Vagina (tissue), 2 donors: ENCODE measurements around the gene SUMO2. TPM values are rescaled to one million over a fixed set of nuclear protein-coding genes. Genes with fewer than 3 reads are reported as not detected.

Experiments
- DNase-seq, 2 donors: peaks; one replicate each; pipeline ENCODE4 v3.0.0-alpha.2; 2017; ENCODE audit errors: extremely low spot score in 2 of 2
- H3K27ac ChIP-seq: fragments of 200-600 bp; sonication (generic); one replicate; pipeline ENCODE4 v1.5.1; 2019
- H3K27me3 ChIP-seq: fragments of 200-600 bp; sonication (generic); one replicate; pipeline ENCODE4 v1.5.1; 2019
- H3K36me3 ChIP-seq, 2 donors: fragments of 200-600 bp; sonication (generic); one replicate each; pipeline ENCODE4 v1.5.1; 2017 to 2019
- H3K4me1 ChIP-seq: fragments of 200-600 bp; sonication (generic); one replicate; pipeline ENCODE4 v1.5.1; 2019
- H3K4me3 ChIP-seq, 2 donors: fragments of 200-600 bp; sonication (generic); 1 replicate in 1 of 2; 2 replicates in 1 of 2; pipeline ENCODE4 v1.5.1; 2016 to 2019
- H3K9me3 ChIP-seq: fragments of 200-600 bp; sonication (generic); one replicate; pipeline ENCODE4 v1.5.1; 2019
- CTCF ChIP-seq, 3 experiments: fragments of 450-650 bp in 2 of 3; fragments of 200-600 bp in 1 of 3; sonication (generic) in 1 of 3; IDR thresholded peaks; one replicate each; pipeline ENCODE4 v1.5.1; 2017 to 2019; ENCODE audit warnings: antibody characterized with exemption in 3 of 3, mild to moderate bottlenecking in 2 of 3, moderate library complexity in 2 of 3
- POLR2A ChIP-seq, 2 donors: fragments of 450-650 bp; IDR thresholded peaks; one replicate each; pipeline ENCODE4 v1.6.1; 2017; ENCODE audit warnings: antibody characterized with exemption in 2 of 2, mild to moderate bottlenecking in 2 of 2, moderate library complexity in 2 of 2
- POLR2AphosphoS5 ChIP-seq, 2 donors: sonication (generic); formaldehyde crosslinking; IDR thresholded peaks; one replicate each; pipeline ENCODE4 v1.9.0; 2017; ENCODE audit warnings: antibody characterized with exemption in 2 of 2, mild to moderate bottlenecking in 2 of 2, low read depth in 1 of 2; ENCODE audit not compliant: insufficient read depth in 1 of 2
- intact Hi-C: fragments of 100-400 bp; cut with DNase I; formaldehyde crosslinking; loops from one replicate; pipeline ENCODE4 v1.15.1; 2023
- total RNA-seq: library from RNA; depleted of rRNA; stranded (reverse); fragments of >200 nt; gene quantifications from one replicate; pipeline ENCODE4 v1.2.3, GENCODE V29; 2016

Gene SUMO2
- total RNA-seq, 1 donor from 2014 or later: 63.6 TPM

- Histone ChIP-seq H3K4me1 (peaks cover 6% of the 10 kb centered on the region), H3K4me3 (no peak overlapping the region), H3K27me3 (no peaks in the 10 kb centered on the region), H3K9me3 (no peaks in the 10 kb centered on the region), H3K36me3 (no peaks in the 10 kb centered on the region), H3K27ac (no peak overlapping the region)
- DNase-seq: no peak
- intact Hi-C loops: loop anchor here (5.0 kb wide), 1 partner anchor 88 kb away; no protein-coding TSS in a partner anchor
- TF ChIP-seq CTCF (IDR thresholded peaks at IDR 0.05) (no peak), POLR2AphosphoS5 (IDR thresholded peaks at IDR 0.05; ENCODE audit: insufficient read depth in 1 of 2, low read depth in 1 of 2) (no peak), POLR2A (IDR thresholded peaks at IDR 0.05) (no peak)
Measured at GRCh38 chr17:75199886-75200618, 17.3 kb upstream of the SUMO2 start.

GRCh38 chr17:75194879-75195278 lies 12.1 kb upstream of the SUMO2 start:
- TF ChIP-seq POLR2A (IDR thresholded peaks at IDR 0.05) (no peak), CTCF (IDR thresholded peaks at IDR 0.05) (no peak), POLR2AphosphoS5 (IDR thresholded peaks at IDR 0.05; ENCODE audit: insufficient read depth in 1 of 2, low read depth in 1 of 2) (no peak)
- Histone ChIP-seq H3K4me1 (no peaks in the 10 kb centered on the region), H3K27me3 (no peaks in the 10 kb centered on the region), H3K27ac (no peak overlapping the region), H3K36me3 (no peaks in the 10 kb centered on the region), H3K4me3 (no peak overlapping the region), H3K9me3 (no peaks in the 10 kb centered on the region)
- DNase-seq: no peak
- intact Hi-C loops: no loop called here

DNA sequence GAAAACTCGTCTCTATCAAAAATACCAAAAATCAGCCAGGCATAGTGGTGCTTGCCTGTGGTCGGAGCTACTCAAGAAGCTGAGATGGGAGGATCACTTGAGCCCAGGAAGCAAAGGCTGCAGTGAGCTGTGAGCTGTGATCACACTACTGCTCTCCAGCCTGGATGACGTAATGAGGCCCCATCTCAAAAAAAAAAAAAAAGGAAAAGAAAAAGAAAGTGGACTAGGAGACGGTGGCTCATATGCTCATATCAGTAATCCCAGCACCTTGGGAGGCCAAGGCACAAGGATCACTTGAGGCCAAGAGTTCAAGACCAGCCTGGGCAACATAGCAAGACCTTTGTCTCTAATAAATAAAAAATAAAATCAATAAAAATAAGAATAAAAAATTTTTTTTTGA lies 8.8 kb upstream of the SUMO2 start:
- H3K4me1 ChIP-seq: no peaks in the 10 kb centered on the region
- no peak overlapping the region for H3K27ac ChIP-seq
- H3K27me3 ChIP-seq: no peaks in the 10 kb centered on the region
- TF ChIP-seq POLR2AphosphoS5 (IDR thresholded peaks at IDR 0.05; ENCODE audit: insufficient read depth in 1 of 2, low read depth in 1 of 2) (no peak), CTCF (IDR thresholded peaks at IDR 0.05) (no peak), POLR2A (IDR thresholded peaks at IDR 0.05) (no peak)
- DNase-seq: no peak
- no peaks in the 10 kb centered on the region for H3K9me3 ChIP-seq
- intact Hi-C loops: no loop called here
- no peak overlapping the region for H3K4me3 ChIP-seq
- H3K36me3 ChIP-seq: no peaks in the 10 kb centered on the region

DNA sequence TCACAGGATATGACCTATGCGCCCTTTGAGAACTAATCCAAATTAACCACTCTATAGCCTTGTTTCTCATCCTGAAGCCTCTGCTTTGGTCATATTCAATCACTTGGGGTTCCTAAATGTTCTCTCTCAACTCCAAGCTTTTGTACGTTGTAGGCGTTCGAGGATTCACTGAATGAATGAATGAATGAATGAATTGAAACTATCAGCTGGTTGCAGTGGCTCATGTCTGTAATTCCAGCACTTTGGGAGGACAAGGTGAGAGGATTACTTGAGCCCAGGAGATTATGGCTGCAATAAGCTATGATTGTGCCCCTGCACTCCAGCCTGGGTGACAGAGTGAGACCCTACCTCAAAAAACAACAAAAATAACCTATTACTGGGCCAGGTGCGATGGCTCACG lies 5.9 kb upstream of the SUMO2 start:
- no peaks in the 10 kb centered on the region for H3K9me3 ChIP-seq
- H3K36me3 ChIP-seq: no peaks in the 10 kb centered on the region
- H3K4me3 ChIP-seq: no peak overlapping the region
- intact Hi-C loops: no loop called here
- no peaks in the 10 kb centered on the region for H3K4me1 ChIP-seq
- no peak for DNase-seq
- H3K27ac ChIP-seq: no peak overlapping the region
- no peaks in the 10 kb centered on the region for H3K27me3 ChIP-seq
- TF ChIP-seq POLR2A (IDR thresholded peaks at IDR 0.05) (no peak), POLR2AphosphoS5 (IDR thresholded peaks at IDR 0.05; ENCODE audit: insufficient read depth in 1 of 2, low read depth in 1 of 2) (no peak), CTCF (IDR thresholded peaks at IDR 0.05) (no peak)
